Head of caudate nucleus (tissue), 42 donors: ENCODE results near the gene TBX10.
"Not testable (repeated sequence)": the region's sequence is repeated elsewhere in the genome, so short reads cannot be mapped to it uniquely, and the experiment has no call there.

ENCODE experiments used
- DNase-seq, 42 donors: peaks; one replicate each; pipeline versions ENCODE4 v3.0.0 to v3.0.0-alpha.2; 2020 to 2021; ENCODE audit warnings: mixed read lengths in 7 of 42
- intact Hi-C: fragments of 100-400 bp; cut with DNase I; formaldehyde crosslinking; loops from one replicate; pipeline ENCODE4 v1.15.0; 2022

TBX10 gene

GRCh38 chr11:67593565-67593905, 46.0 kb downstream of the TBX10 start:
- intact Hi-C loops = no loop called here
- no peak for DNase-seq

GRCh38 chr11:67592880-67593564, 46.5 kb downstream of the TBX10 start:
- intact Hi-C loops = no loop called here
- no peak for DNase-seq

GRCh38 chr11:67588899-67589415, 50.6 kb downstream of the TBX10 start:
- intact Hi-C loops = loop anchor here (10.0 kb wide), 1 partner anchor 74 kb away; no protein-coding TSS in a partner anchor
- not testable (repeated sequence) for DNase-seq

- intact Hi-C loops = loop anchor here (10.0 kb wide), 1 partner anchor 73 kb away; no protein-coding TSS in a partner anchor
- peak in 1 of 42 donors; percentile 10 for DNase-seq
Observed at GRCh38 chr11:67588136-67588503, 51.4 kb downstream of the TBX10 start.

GRCh38 chr11:67586568-67587250, 52.9 kb downstream of the TBX10 start:
- DNase-seq = no peak
- intact Hi-C loops = loop anchor here (10.0 kb wide), 1 partner anchor 72 kb away; no protein-coding TSS in a partner anchor

GRCh38 chr11:67585911-67586310, 53.7 kb downstream of the TBX10 start:
- intact Hi-C loops = loop anchor here (2.0 to 10.0 kb wide), 2 partner anchors 21 to 71 kb away; partner anchors contain the start of gene NDUFV1
- no peak for DNase-seq

- intact Hi-C loops = loop anchor here (2.0 to 10.0 kb wide), 2 partner anchors 22 to 70 kb away; partner anchors contain the start of gene NDUFV1
- DNase-seq = peak in 4 of 42 donors; percentile 9 to 49 (median 31)
Observed at GRCh38 chr11:67584881-67585873, 54.4 kb downstream of the TBX10 start.

GRCh38 chr11:67584205-67584880, 55.2 kb downstream of the TBX10 start:
- intact Hi-C loops = loop anchor here (2.0 to 10.0 kb wide), 2 partner anchors 22 to 70 kb away; partner anchors contain the start of gene NDUFV1
- peak in 41 of 42 donors; percentile 19 to 80 (median 61) for DNase-seq

GRCh38 chr11:67583247-67584204, 56.0 kb downstream of the TBX10 start, which contains the start of gene GSTP1:
Gene GSTP1, plus strand, starts transcription at chr11:67583812. Its CDS starts 32 bp downstream, at chr11:67583844.
- intact Hi-C loops = loop anchor here (2.0 to 10.0 kb wide), 2 partner anchors 23 to 69 kb away; partner anchors contain the start of gene NDUFV1

GRCh38 chr11:67582011-67582410, 57.6 kb downstream of the TBX10 start:
- intact Hi-C loops = loop anchor here (10.0 kb wide), 1 partner anchor 67 kb away; no protein-coding TSS in a partner anchor
- DNase-seq = no peak

More at GRCh38 chr11:67583247-67584204, 56.0 kb downstream of the TBX10 start, which contains the start of gene GSTP1:
- DNase-seq = peak; percentile 73 to 96 (median 91)

- no peak for DNase-seq
- intact Hi-C loops = loop anchor here (10.0 kb wide), 1 partner anchor 67 kb away; no protein-coding TSS in a partner anchor
Observed at GRCh38 chr11:67581469-67581868, 58.1 kb downstream of the TBX10 start.
